ENCODE results near the gene COG6.

DNA sequence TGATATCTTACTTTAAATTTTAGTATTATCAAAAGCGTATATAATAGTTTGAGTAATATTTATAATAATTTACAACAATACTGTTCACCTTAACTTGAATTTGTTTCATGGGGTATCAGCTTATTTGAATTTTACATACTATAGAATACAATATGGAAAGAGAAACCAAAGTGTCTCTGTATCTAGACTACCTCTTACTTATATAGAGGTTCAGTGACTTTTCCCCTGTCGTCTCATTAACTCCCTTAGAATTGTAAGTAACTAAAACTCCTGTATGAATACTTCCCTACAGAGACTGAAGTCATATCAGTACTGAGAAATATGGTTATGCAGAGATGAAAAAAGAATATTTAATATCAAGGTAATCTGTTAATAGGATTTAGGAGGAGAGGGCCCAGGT lies 26.8 kb downstream of the COG6 start:
- TF ChIP-seq, protein P1, sequence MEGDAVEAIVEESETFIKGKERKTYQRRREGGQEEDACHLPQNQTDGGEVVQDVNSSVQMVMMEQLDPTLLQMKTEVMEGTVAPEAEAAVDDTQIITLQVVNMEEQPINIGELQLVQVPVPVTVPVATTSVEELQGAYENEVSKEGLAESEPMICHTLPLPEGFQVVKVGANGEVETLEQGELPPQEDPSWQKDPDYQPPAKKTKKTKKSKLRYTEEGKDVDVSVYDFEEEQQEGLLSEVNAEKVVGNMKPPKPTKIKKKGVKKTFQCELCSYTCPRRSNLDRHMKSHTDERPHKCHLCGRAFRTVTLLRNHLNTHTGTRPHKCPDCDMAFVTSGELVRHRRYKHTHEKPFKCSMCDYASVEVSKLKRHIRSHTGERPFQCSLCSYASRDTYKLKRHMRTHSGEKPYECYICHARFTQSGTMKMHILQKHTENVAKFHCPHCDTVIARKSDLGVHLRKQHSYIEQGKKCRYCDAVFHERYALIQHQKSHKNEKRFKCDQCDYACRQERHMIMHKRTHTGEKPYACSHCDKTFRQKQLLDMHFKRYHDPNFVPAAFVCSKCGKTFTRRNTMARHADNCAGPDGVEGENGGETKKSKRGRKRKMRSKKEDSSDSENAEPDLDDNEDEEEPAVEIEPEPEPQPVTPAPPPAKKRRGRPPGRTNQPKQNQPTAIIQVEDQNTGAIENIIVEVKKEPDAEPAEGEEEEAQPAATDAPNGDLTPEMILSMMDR (IDR thresholded peaks at IDR 0.05): no peak
- TF ChIP-seq EP300 (IDR thresholded peaks at IDR 0.05) (no peak), POLR2AphosphoS5 (IDR thresholded peaks at IDR 0.05) (no peak)

Data from suprapubic skin (tissue), 4 donors.